Ovary (tissue), 3 donors: ENCODE results near the gene PLA1A.

Experiments used
- POLR2A ChIP-seq: fragments of 450-650 bp; IDR thresholded peaks from one replicate; pipeline ENCODE4 v1.6.1; 2017; ENCODE audit warnings: antibody characterized with exemption, mild to moderate bottlenecking, moderate library complexity
- TF ChIP-seq, protein P1 (sequence below), 3 donors: fragments of 450-650 bp in 2 of 3; fragments of 200-600 bp in 1 of 3; IDR thresholded peaks; one replicate each; pipeline versions ENCODE4 v1.5.1 to v1.8.0; 2016 to 2022; ENCODE audit warnings: antibody characterized with exemption in 3 of 3, mild to moderate bottlenecking in 1 of 3
- donor health status: DM: no; HTN: no; CAD: no.

DNA sequence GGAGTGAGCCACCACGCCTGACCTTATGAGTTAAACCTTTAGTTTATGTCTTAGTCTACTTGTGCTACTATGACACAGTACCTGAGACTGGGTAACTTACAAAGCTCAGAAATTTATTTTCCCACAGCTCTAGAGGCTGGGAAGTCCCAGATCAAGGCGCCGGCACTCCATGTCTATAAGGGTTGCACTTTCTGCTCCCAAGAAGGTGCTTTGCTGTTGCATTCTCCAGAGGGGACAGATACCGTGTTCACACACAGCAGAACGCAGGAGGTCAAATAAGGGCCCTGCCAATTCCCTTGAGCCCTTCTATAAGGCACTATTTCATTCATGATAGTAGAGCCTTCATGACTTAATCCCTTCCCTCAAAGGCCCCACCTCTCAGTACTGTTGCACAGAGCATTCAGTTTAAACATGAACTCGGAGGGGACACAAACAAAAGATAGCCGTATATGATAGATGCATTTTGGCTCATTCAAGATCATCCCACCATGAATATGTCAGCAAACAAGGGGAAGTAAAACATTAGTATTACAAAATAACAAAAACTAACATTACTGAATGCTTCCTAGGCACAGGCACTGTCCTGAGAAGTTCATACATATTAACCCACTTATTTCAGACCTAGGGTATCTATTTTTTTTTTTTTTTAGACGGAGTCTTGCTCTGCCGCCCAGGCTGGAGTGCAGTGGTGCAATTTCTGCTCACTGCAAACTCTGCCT, 26.5 kb downstream of the PLA1A start:
- no peak for TF ChIP-seq POLR2A
- TF ChIP-seq, protein P1, sequence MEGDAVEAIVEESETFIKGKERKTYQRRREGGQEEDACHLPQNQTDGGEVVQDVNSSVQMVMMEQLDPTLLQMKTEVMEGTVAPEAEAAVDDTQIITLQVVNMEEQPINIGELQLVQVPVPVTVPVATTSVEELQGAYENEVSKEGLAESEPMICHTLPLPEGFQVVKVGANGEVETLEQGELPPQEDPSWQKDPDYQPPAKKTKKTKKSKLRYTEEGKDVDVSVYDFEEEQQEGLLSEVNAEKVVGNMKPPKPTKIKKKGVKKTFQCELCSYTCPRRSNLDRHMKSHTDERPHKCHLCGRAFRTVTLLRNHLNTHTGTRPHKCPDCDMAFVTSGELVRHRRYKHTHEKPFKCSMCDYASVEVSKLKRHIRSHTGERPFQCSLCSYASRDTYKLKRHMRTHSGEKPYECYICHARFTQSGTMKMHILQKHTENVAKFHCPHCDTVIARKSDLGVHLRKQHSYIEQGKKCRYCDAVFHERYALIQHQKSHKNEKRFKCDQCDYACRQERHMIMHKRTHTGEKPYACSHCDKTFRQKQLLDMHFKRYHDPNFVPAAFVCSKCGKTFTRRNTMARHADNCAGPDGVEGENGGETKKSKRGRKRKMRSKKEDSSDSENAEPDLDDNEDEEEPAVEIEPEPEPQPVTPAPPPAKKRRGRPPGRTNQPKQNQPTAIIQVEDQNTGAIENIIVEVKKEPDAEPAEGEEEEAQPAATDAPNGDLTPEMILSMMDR (IDR thresholded peaks at IDR 0.05), result no peak
